ENCODE measurements around the gene WDR87. TPM values are rescaled to one million over a fixed set of nuclear protein-coding genes. Genes with fewer than 3 reads are reported as not detected.

WDR87 gene
- total and polyA plus RNA-seq, 2 of the 8 experiments (the other 6 are each of a cell fraction or from before 2014, with no cell fraction given): not detected

DNA sequence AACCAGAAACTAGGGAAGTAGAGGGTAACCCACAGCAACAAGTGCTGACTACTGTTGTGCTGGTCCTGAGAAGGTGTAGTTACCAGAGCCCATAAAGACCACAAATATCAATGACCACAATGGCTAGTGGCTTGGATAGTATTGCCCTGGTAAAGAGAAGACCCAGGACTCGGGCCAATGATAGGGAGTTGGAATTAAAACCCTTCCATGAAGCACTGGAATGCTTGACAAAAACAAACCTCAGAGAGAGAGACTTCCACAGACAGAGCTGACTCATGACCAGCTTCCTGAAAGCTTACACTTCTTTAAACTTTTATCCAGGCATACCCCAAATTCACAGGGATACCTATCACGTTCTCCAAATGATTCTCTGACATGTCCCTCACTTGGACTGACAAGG, 60.5 kb downstream of the WDR87 start:
- Histone ChIP-seq H4K91ac (replicated peaks; ENCODE audit: insufficient read length, low read length) (no peak overlapping the region), H3K23me2 (ENCODE audit: low read depth, low read length) (no peaks in the 10 kb centered on the region), H3K14ac (ENCODE audit: insufficient read length) (no peak overlapping the region), H3K27me3 (replicated peaks in 1 of 4; ENCODE audit: control insufficient read depth in 3 of 4, extremely low read depth in 1 of 4, insufficient read depth in 3 of 4, low read length in 3 of 4) (no peaks in the 10 kb centered on the region), H3K4me2 (ENCODE audit: insufficient read depth in 1 of 2, low read depth in 2 of 2, low read length in 2 of 2) (no peak overlapping the region), H3K4ac (replicated peaks; ENCODE audit: insufficient read length, low read depth, low read length) (no peak overlapping the region), H2BK20ac (ENCODE audit: low read length) (no peak overlapping the region), H3K23ac (ENCODE audit: insufficient read length) (no peak overlapping the region), H3K4me1 (replicated peaks in 1 of 4; ENCODE audit: control insufficient read depth in 3 of 4, insufficient read depth in 4 of 4, low read length in 3 of 4) (no peaks in the 10 kb centered on the region), H4K20me1 (replicated peaks in 1 of 2; ENCODE audit: control insufficient read depth in 1 of 2, insufficient read depth in 2 of 2, low read length in 2 of 2) (no peaks in the 10 kb centered on the region), H3K18ac (ENCODE audit: extremely low read depth, low read length) (no peak overlapping the region), H4K8ac (ENCODE audit: extremely low read depth, insufficient read depth, low read length) (no peak overlapping the region), H2BK120ac (replicated peaks; ENCODE audit: low read depth, low read length) (no peak overlapping the region), H3K27ac (ENCODE audit: low read depth, low read length) (no peak overlapping the region), H4K5ac (ENCODE audit: insufficient read length, low read depth, low read length) (no peak overlapping the region), H2BK12ac (ENCODE audit: low read depth, low read length) (no peak overlapping the region), H2BK15ac (ENCODE audit: low read length) (no peak overlapping the region), H3K79me1 (ENCODE audit: low read depth, low read length) (no peaks in the 10 kb centered on the region), H3K4me3 (ENCODE audit: extremely low read depth in 1 of 4, insufficient read depth in 2 of 4, low read depth in 3 of 4, low read length in 4 of 4) (no peak overlapping the region), H3K9ac (replicated peaks in 1 of 4; ENCODE audit: extremely low read depth in 1 of 4, low read depth in 3 of 4, low read length in 3 of 4) (no peak overlapping the region), H3K36me3 (ENCODE audit: control insufficient read depth in 2 of 4, insufficient read depth in 4 of 4, low read length in 3 of 4) (no peaks in the 10 kb centered on the region), H2AK5ac (ENCODE audit: low read depth, low read length) (no peak overlapping the region), H2BK5ac (ENCODE audit: low read depth, low read length) (no peak overlapping the region), H3K56ac (replicated peaks; ENCODE audit: insufficient read length, low read depth, low read length) (no peak overlapping the region), H2AFZ (ENCODE audit: low read length) (no peak overlapping the region), H3K79me2 (ENCODE audit: control insufficient read depth in 1 of 2, insufficient read depth in 2 of 2, low read length in 2 of 2) (no peaks in the 10 kb centered on the region), H3K9me3 (ENCODE audit: insufficient read depth in 2 of 2, low read depth in 1 of 2, low read length in 1 of 2) (no peaks in the 10 kb centered on the region; a peak in 1 of 4 replicates)
- POLR2A ChIA-PET (ENCODE audit: partially characterized antibody): interaction anchor here (1.0 kb wide), 1 partner anchor 10 kb away, joined by 4 read pairs; no protein-coding TSS in a partner anchor
- FAIRE-seq (no peak), DNase-seq (ENCODE audit: low read depth in 1 of 2, low spot score in 2 of 2) (no peak)
- CTCF ChIA-PET (ENCODE audit: partially characterized antibody): interaction anchor here (1.4 kb wide), 1 partner anchor 9 kb away, joined by 3 read pairs; no protein-coding TSS in a partner anchor
- WGBS, 2 experiments (ENCODE audit: extremely low coverage in 1 of 2, insufficient coverage in 1 of 2, insufficient read length in 1 of 2, insufficient replicate concordance in 2 of 2, low coverage in 1 of 2, low lambda C conversion rate in 2 of 2, missing lambda C conversion rate in 1 of 2): 84% methylated on average over 2 of the region's 2 CpGs; no CpG with 5 or more reads in 1 of the 2 experiments
- TF ChIP-seq EZH2 (IDR thresholded peaks at IDR 0.05; ENCODE audit: low read depth, low read length, severe bottlenecking) (no peak), BACH1 (IDR thresholded peaks at IDR 0.05; ENCODE audit: low read length) (no peak), POU5F1 (IDR thresholded peaks at IDR 0.05; ENCODE audit: low read depth, low read length) (no peak), RXRA (IDR thresholded peaks at IDR 0.05; ENCODE audit: insufficient read depth, low read depth, low read length) (no peak), SRF (IDR thresholded peaks at IDR 0.05; ENCODE audit: low read depth, low read length) (no peak), HDAC2 (IDR thresholded peaks at IDR 0.05; ENCODE audit: borderline replicate concordance in 1 of 2, low read depth in 2 of 2, low read length in 2 of 2) (no peak), POLR2AphosphoS5 (IDR thresholded peaks at IDR 0.05; ENCODE audit: low read depth, low read length) (no peak), JUN (IDR thresholded peaks at IDR 0.05; ENCODE audit: low read depth, low read length) (no peak), SIX5 (IDR thresholded peaks at IDR 0.05; ENCODE audit: low read depth, low read length) (no peak), KDM5A (IDR thresholded peaks at IDR 0.05; ENCODE audit: low read length) (no peak)
- TF ChIP-seq, protein P1, sequence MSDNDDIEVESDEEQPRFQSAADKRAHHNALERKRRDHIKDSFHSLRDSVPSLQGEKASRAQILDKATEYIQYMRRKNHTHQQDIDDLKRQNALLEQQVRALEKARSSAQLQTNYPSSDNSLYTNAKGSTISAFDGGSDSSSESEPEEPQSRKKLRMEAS (IDR thresholded peaks at IDR 0.05): no peak
- TF ChIP-seq, protein P2, sequence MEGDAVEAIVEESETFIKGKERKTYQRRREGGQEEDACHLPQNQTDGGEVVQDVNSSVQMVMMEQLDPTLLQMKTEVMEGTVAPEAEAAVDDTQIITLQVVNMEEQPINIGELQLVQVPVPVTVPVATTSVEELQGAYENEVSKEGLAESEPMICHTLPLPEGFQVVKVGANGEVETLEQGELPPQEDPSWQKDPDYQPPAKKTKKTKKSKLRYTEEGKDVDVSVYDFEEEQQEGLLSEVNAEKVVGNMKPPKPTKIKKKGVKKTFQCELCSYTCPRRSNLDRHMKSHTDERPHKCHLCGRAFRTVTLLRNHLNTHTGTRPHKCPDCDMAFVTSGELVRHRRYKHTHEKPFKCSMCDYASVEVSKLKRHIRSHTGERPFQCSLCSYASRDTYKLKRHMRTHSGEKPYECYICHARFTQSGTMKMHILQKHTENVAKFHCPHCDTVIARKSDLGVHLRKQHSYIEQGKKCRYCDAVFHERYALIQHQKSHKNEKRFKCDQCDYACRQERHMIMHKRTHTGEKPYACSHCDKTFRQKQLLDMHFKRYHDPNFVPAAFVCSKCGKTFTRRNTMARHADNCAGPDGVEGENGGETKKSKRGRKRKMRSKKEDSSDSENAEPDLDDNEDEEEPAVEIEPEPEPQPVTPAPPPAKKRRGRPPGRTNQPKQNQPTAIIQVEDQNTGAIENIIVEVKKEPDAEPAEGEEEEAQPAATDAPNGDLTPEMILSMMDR (IDR thresholded peaks at IDR 0.05; ENCODE audit: control extremely low read depth in 1 of 3, insufficient read depth in 1 of 3, low read depth in 1 of 3, low read length in 3 of 3): no peak

All from H1 (cell line).